A673 (cell line): ENCODE results near the gene EBF4.
"Not testable (repeated sequence)": the region's sequence is repeated elsewhere in the genome, so short reads cannot be mapped to it uniquely, and the experiment has no call there.

Experiments
- EZH2 ChIP-seq: fragments of 200-600 bp; sonication (generic); IDR thresholded peaks from 2 replicates; pipeline ENCODE4 v1.6.1; 2017; ENCODE audit warnings: borderline replicate concordance, low read depth, mild to moderate bottlenecking, mixed read lengths, antibody characterized with exemption, low read length; ENCODE audit not compliant: poor library complexity, severe bottlenecking
- TF ChIP-seq, protein P1 (sequence below): fragments of 300-800, 200-600 bp; sonication (generic); conservative IDR thresholded peaks from 2 replicates; pipeline ENCODE4 v1.5.1; 2017; ENCODE audit warnings: low read depth, mild to moderate bottlenecking, antibody characterized with exemption, low read length, moderate library complexity, mixed read lengths

DNA sequence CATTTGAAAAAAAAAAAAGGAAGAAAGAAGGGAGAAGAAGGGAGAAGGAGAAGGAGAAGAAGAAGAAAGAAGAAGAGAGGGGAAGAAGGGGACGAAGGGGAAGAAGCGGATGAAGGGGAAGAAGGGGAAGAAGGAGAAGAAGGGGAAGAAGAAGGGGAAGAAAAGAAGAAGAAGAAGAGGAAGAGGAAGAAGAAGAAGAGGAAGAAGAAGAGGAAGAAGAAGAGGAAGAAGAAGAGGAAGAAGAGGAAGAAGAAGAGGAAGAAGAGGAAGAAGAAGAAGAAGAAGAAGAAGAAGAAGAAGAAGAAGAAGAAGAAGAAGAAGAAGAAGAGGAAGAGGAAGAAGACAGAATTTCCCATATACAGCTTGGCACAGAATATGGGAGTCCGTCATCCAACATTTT, 10.5 kb upstream of the EBF4 start:
- not testable (repeated sequence) for TF ChIP-seq EZH2
- TF ChIP-seq, protein P1, sequence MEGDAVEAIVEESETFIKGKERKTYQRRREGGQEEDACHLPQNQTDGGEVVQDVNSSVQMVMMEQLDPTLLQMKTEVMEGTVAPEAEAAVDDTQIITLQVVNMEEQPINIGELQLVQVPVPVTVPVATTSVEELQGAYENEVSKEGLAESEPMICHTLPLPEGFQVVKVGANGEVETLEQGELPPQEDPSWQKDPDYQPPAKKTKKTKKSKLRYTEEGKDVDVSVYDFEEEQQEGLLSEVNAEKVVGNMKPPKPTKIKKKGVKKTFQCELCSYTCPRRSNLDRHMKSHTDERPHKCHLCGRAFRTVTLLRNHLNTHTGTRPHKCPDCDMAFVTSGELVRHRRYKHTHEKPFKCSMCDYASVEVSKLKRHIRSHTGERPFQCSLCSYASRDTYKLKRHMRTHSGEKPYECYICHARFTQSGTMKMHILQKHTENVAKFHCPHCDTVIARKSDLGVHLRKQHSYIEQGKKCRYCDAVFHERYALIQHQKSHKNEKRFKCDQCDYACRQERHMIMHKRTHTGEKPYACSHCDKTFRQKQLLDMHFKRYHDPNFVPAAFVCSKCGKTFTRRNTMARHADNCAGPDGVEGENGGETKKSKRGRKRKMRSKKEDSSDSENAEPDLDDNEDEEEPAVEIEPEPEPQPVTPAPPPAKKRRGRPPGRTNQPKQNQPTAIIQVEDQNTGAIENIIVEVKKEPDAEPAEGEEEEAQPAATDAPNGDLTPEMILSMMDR, result not testable (repeated sequence)
